UCSD-AML1 (cell line): ENCODE data around the gene MYORG.

Experiments used
- DNase-seq: peaks from one replicate; lab custom pipeline; 2025; ENCODE audit not compliant: unreplicated experiment; lab: John Stamatoyannopoulos, UW

Gene MYORG

DNA sequence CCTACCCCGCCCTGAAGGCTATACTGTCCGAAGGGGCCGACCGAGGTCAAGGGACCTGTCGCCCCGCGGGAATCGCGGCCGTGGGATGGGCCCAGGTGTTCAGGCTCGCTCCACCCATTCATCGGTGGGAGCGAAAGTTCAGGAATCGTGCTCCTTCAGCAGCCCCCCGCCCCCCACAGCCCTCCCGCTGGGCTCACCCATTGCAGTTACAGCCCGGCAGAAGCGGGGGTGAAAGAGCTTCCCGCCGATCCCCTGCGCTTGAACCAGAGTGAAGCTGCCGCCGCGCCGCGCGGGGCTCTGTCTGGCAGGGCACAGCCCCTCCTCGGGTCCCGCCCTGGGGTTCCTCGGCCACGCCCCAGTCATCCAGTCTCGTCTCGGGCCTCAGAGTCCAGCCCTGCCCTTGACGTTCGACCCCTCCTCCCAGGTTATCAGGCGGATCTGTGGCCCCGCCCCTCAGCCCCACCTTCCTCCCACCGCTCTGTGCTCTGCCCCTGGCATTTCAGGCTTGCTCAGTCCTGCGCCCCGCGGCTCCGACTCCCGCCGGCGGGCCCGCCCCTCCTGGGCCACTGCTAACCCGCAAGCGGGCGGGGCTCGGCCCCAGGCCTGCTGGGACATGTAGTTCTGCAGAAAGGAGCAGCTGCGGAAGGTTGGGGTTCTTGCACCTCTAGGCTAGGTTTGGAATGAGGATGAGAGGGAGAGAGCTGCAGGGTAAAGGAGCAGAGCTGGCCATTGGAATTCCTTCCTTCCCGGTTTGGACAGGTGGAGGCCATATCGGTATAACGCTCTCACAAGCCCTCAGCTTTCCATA, at the start of gene MYORG:
TSS of gene MYORG (minus strand) at position 303 of the 808 bp plus-strand sequence. CDS start 3,955 bp downstream, outside the sequence.
- peak; percentile 96 for DNase-seq

- DNase-seq, result no peak
These were observed 43.2 kb upstream of the MYORG start for GRCh38 chr9:34419716-34420504.

DNA sequence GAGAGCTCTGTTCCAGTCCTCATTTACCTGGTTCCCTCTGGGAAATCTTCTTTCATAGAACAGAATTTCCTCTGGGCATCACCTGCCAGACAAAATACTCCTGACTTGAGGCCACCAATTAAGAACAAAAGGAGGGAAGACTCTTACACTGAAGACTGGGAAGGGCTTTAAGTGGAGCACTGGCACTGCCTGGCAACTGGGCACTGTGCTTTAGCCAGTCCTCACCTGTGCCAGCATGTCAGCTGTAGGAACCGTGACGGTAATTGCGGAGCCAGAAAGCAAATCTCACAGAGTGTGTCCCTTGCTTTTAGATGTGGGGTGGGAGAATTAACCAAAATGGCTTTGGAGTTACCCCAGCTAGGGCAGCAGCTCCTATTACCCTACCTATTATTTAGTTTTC, 41.0 kb upstream of the MYORG start:
- no peak for DNase-seq

- DNase-seq, result peak; percentile 42
These were observed 36.6 kb upstream of the MYORG start for GRCh38 chr9:34413231-34413852.

- no peak for DNase-seq
These were observed 35.6 kb upstream of the MYORG start for GRCh38 chr9:34412336-34412735.

- no peak for DNase-seq
These were observed 32.5 kb upstream of the MYORG start for GRCh38 chr9:34409154-34409553.

GRCh38 chr9:34408173-34408572, 31.5 kb upstream of the MYORG start:
- DNase-seq, result no peak

DNA sequence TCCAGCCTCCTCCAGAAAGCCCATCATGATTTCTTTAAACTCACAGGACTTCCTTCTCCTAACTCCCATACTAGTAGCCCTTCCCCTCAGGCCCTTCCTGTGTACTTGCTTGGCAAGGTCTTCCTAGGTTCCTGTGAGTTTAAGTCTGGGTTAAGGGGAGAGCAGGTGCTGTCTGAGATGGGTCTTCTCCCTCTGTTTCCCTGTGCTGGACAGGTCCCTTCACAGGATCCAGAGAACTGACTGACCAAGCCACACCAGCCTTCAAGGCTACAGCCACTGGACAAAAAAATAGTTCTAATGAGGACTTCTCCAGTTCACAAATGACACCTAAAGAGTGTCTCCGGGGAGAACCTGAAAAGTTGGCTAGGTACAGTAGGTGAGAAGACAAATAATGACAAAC, 29.5 kb upstream of the MYORG start:
- no peak for DNase-seq

GRCh38 chr9:34405719-34406118, 29.0 kb upstream of the MYORG start:
- no peak for DNase-seq

GRCh38 chr9:34403554-34404380, 27.1 kb upstream of the MYORG start:
- DNase-seq, result peak; percentile 49

- DNase-seq, result no peak
These were observed 24.2 kb upstream of the MYORG start for GRCh38 chr9:34400686-34401602.

DNA sequence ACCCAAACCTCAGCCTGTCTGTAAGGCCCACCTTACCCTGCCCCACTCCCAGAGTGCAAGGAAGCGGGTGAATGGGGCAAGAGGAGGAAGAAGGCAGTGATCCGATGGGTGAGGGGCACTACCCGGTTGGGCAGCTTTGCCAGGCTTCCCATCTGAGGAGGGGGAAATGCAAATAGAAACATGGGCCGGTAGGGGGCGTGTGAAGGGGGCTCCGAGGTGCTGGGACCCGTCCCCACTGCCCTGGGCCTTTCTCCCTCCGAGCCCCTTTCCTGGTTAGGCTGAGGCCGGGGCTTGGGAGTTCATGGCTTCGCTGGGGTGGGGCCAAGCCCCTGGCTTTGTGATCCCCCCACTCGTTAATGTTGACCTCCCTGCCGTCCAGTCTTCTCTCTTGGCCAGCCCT, 23.6 kb upstream of the MYORG start:
- DNase-seq, result no peak

DNA sequence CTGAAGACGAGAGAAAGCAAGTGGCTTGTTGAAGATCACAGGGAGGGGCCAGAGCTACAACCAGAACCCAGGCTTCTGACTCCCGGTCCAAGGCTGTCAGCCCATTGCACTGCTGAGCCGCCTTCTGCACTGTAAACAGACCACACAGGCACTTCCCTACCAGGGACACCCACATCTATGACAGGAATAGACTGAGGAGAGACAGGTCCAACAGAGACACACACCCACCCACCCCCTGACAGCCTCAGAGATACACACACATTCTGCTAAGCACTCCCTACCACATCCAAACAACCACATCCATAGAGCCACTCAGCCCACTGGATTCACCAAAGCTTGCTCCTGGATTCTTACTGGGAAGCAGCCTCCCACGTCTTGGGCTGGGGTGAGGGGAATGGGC, 23.0 kb upstream of the MYORG start:
- DNase-seq, result no peak

- no peak for DNase-seq
These were observed 22.2 kb upstream of the MYORG start for GRCh38 chr9:34398875-34399274.

DNA sequence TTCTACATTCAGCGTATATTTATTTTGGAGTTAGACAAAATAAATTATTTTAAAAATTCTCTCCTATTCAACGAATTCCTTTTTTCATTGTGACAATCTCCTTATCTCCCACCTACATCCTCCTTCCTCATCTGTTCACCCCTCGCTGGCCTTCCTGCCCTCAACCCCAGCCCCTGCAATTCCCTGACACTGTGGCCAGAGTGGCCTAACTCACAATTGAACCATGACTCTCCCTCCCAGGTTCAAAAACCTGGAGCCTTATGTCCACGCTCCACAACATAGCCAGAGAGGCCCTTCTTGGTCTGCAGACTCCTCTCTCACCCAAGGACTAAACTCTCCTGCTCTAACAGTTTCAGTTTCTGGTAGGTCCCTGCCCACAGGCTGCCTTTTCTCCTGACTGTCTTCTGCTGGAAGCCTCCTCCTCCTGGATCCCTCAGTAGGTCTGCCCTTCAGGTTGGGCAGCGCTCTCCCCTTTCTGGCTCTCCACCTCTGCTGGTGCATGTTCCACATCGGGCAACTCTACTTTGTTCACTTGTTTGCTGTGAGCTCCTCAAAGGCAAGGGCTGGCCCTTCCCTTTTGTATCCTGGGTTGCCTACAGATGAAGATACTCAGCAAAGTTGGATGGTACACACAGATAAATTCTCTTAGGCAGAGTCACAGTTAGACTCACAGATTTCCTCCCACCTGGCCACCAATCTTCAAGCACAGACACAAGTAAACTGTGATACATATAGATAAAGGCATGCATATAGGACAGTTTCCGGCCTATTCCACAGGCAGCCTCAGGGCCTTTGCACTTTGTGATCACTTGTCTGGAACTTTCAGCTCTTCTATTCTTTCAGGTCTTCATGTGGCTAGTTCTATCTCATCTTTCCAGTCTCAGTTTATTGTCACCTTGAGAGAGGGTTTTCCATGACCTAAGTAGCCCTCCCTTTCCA, 19.8 kb upstream of the MYORG start:
- no peak for DNase-seq

DNA sequence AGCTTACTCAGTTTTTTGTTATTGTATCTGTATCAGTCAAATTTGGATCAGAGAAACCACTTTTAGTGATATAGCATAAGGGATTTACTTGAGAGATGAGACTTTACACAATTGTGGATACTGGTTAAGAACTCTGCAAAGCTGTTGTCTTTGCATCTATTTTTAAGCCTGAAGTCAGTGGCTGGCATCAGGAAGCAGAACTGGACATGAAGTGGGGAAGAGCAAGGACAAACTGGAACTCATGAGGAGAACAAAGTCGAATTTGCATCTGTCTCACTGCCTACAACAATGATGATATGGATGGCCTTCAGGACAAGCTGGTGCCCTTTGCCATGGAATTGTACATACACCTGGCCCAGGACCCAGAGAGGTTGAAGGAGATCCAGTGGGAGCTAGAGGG, 15.8 kb upstream of the MYORG start:
- DNase-seq, result no peak

GRCh38 chr9:34387239-34387638, 10.5 kb upstream of the MYORG start:
- DNase-seq, result no peak

GRCh38 chr9:34386656-34387055, 10.0 kb upstream of the MYORG start:
- DNase-seq, result no peak
